A549 (cell line): ENCODE measurements around the gene CTNNBL1. TPM values are rescaled to one million over a fixed set of nuclear protein-coding genes. Genes with fewer than 3 reads are reported as not detected.

ENCODE experiments used
- ATAC-seq, 2 experiments: fragments of 200-7000 bp in 1 of 2; fragments of >200 bp in 1 of 2; cut with Nextera tagmentation in 1 of 2; cut with Tn5 transposase in 1 of 2; 3 replicates each; pipeline versions ENCODE4 v1.8.0 to v1.9.1; 2018 to 2020; ENCODE audit warnings: mild to moderate bottlenecking in 1 of 2, moderate library complexity in 1 of 2
- CTCF ChIA-PET: fragments of 300-600 bp; sonication (Branson Sonifier 250); formaldehyde crosslinking; extraction: SDS; loops from one replicate; lab custom pipeline; 2021; ENCODE audit warnings: antibody characterized with exemption, inconsistent platforms; lab: Yijun Ruan, JAX
- POLR2A ChIA-PET: fragments of 350-600 bp; formaldehyde crosslinking; extraction: SDS; loops from one replicate; lab custom pipeline; 2021; ENCODE audit warnings: antibody characterized with exemption, inconsistent platforms; lab: Yijun Ruan, JAX
- DNase-seq, 2 experiments: peaks; one replicate each; pipeline versions ENCODE4 v3.0.0 to v3.0.0-alpha.2; 2011 to 2016; ENCODE audit warnings: low read depth in 1 of 2, low spot score in 1 of 2
- FAIRE-seq: peaks from 2 replicates; lab custom pipeline; 2011; peaks lifted over from hg19 to GRCh38; lab: Jason Lieb, UNC
- H3K27ac ChIP-seq, 2 experiments: fragments of >200 bp; sonication (Bioruptor Twin); formaldehyde crosslinking; 3 replicates each; pipeline ENCODE4 v1.5.1; 2016 to 2017
- H3K4me1 ChIP-seq: fragments of >200 bp; sonication (Bioruptor Twin); formaldehyde crosslinking; 3 replicates; pipeline ENCODE4 v1.6.1; 2016
- H3K4me2 ChIP-seq: fragments of >200 bp; sonication (Bioruptor Twin); formaldehyde crosslinking; 3 replicates; pipeline ENCODE4 v1.6.1; 2016
- H3K4me3 ChIP-seq: fragments of >200 bp; sonication (Bioruptor Twin); formaldehyde crosslinking; 3 replicates; pipeline ENCODE4 v1.5.1; 2016
- H3K9me3 ChIP-seq: fragments of >200 bp; sonication (Bioruptor Twin); formaldehyde crosslinking; 3 replicates; pipeline ENCODE4 v1.6.1; 2016
- BHLHE40 ChIP-seq: IDR thresholded peaks from 2 replicates; pipeline ENCODE4 v1.6.1; 2012; ENCODE audit warnings: low read depth, low read length, inconsistent platforms
- CEBPB ChIP-seq, 2 experiments: fragments of >200 bp in 1 of 2; sonication (Bioruptor Twin) in 1 of 2; formaldehyde crosslinking in 1 of 2; IDR thresholded peaks; 2 replicates each; pipeline ENCODE4 v1.6.1; 2012 to 2016
- EHF ChIP-seq: fragments of 250-450 bp; sonication (Bioruptor Pico); IDR thresholded peaks from 2 replicates; pipeline ENCODE4 v1.5.0; 2020; ENCODE audit warnings: mild to moderate bottlenecking
- ESRRA ChIP-seq: fragments of 150-350 bp; IDR thresholded peaks from 2 replicates; pipeline ENCODE4 v1.6.1; 2014; ENCODE audit warnings: mild to moderate bottlenecking, low read length, borderline replicate concordance
- FOSB ChIP-seq: fragments of 250-450 bp; sonication (Bioruptor Pico); IDR thresholded peaks from 2 replicates; pipeline ENCODE4 v1.5.0; 2020; ENCODE audit warnings: mild to moderate bottlenecking, moderate library complexity
- HDAC2 ChIP-seq: fragments of 200-600 bp; sonication (generic); IDR thresholded peaks from 2 replicates; pipeline ENCODE4 v1.6.1; 2016
- HEYL ChIP-seq: fragments of 250-450 bp; sonication (Bioruptor Pico); IDR thresholded peaks from 2 replicates; pipeline ENCODE4 v1.8.0; 2021; ENCODE audit warnings: mild to moderate bottlenecking, moderate library complexity
- JUN ChIP-seq, 2 experiments: fragments of >200 bp; sonication (Bioruptor Twin); formaldehyde crosslinking; IDR thresholded peaks; 2 replicates in 1 of 2; 3 replicates in 1 of 2; pipeline ENCODE4 v1.6.1; 2016 to 2017
- JUNB ChIP-seq: fragments of >200 bp; sonication (Bioruptor Twin); formaldehyde crosslinking; IDR thresholded peaks from 2 replicates; pipeline ENCODE4 v1.6.1; 2016
- KDM1A ChIP-seq: fragments of 200-600 bp; sonication (generic); IDR thresholded peaks from 2 replicates; pipeline ENCODE4 v1.6.1; 2016; ENCODE audit warnings: low read depth, mild to moderate bottlenecking
- KDM5A ChIP-seq: fragments of 200-600 bp; sonication (generic); IDR thresholded peaks from 2 replicates; pipeline ENCODE4 v1.6.1; 2016; ENCODE audit warnings: antibody characterized with exemption, mild to moderate bottlenecking
- MAFK ChIP-seq: fragments of 450-650 bp; IDR thresholded peaks from 2 replicates; pipeline ENCODE4 v1.6.1; 2014; ENCODE audit not compliant: partially characterized antibody
- MAZ ChIP-seq: fragments of 150-350 bp; IDR thresholded peaks from 2 replicates; pipeline ENCODE4 v1.6.1; 2014; ENCODE audit warnings: antibody characterized with exemption, low read depth, low read length, borderline replicate concordance
- NFE2L2 ChIP-seq: fragments of 150-350 bp; conservative IDR thresholded peaks from 2 replicates; pipeline ENCODE4 v1.6.1; 2014; ENCODE audit warnings: low read length
- NPAS2 ChIP-seq: fragments of 250-450 bp; sonication (Bioruptor Pico); IDR thresholded peaks from 2 replicates; pipeline ENCODE4 v1.8.0; 2022; ENCODE audit warnings: mild to moderate bottlenecking, moderate library complexity, borderline replicate concordance
- NR3C1 ChIP-seq: fragments of >200 bp; sonication (Bioruptor Twin); formaldehyde crosslinking; IDR thresholded peaks from 3 replicates; pipeline ENCODE4 v1.6.1; 2017
- RCOR1 ChIP-seq: fragments of 150-350 bp; IDR thresholded peaks from 2 replicates; pipeline ENCODE4 v1.6.1; 2014; ENCODE audit warnings: antibody characterized with exemption, low read length, low read depth
- RFX5 ChIP-seq: fragments of 450-650 bp; IDR thresholded peaks from 2 replicates; pipeline ENCODE4 v1.7.1; 2014; ENCODE audit warnings: antibody characterized with exemption, mild to moderate bottlenecking, moderate library complexity
- RNF2 ChIP-seq: fragments of 200-600 bp; sonication (generic); IDR thresholded peaks from 2 replicates; pipeline ENCODE4 v1.6.1; 2016; ENCODE audit warnings: low read depth, mild to moderate bottlenecking, antibody characterized with exemption, moderate library complexity, borderline replicate concordance
- SMC3 ChIP-seq: fragments of >200 bp; sonication (Bioruptor Twin); formaldehyde crosslinking; IDR thresholded peaks from 3 replicates; pipeline ENCODE4 v1.6.1; 2018; ENCODE audit warnings: inconsistent platforms
- TFCP2L1 ChIP-seq: fragments of 250-450 bp; sonication (Bioruptor Pico); IDR thresholded peaks from 2 replicates; pipeline ENCODE4 v1.5.0; 2021; ENCODE audit warnings: mild to moderate bottlenecking
- TP53 ChIP-seq: fragments of 250-450 bp; sonication (Bioruptor Pico); IDR thresholded peaks from 2 replicates; pipeline ENCODE4 v1.5.0; 2021; ENCODE audit warnings: mild to moderate bottlenecking, moderate library complexity
- ZC3H11A ChIP-seq: fragments of 450-650 bp; IDR thresholded peaks from 2 replicates; pipeline ENCODE4 v1.6.1; 2014; ENCODE audit warnings: antibody characterized with exemption, mild to moderate bottlenecking
- ZNF302 ChIP-seq: fragments of 250-450 bp; sonication (Bioruptor Pico); IDR thresholded peaks from 2 replicates; pipeline ENCODE4 v1.9.0; 2021; ENCODE audit warnings: inconsistent platforms, mild to moderate bottlenecking, moderate library complexity
- ZSCAN20 ChIP-seq: fragments of 250-450 bp; sonication (Bioruptor Pico); IDR thresholded peaks from 2 replicates; pipeline ENCODE4 v1.8.0; 2022; ENCODE audit warnings: mild to moderate bottlenecking, moderate library complexity
- WGBS: methylation state at CpG from one replicate; pipeline ENCODE4 v1.1.6; 2017; ENCODE audit errors: missing lambda C conversion rate; 5-methylcytosine and 5-hydroxymethylcytosine counted together
- polyA plus RNA-seq, 4 experiments: library from polyadenylated mRNA; depleted of rRNA in 3 of 4; stranded (reverse); fragments of >200 nt; fragmentation: RNase III in 1 of 4; extraction: RNeasy Plus Mini Kit Qiagen cat#74134 plus additional on column Dnase treatment in 1 of 4; gene quantifications; 2 replicates in 3 of 4; 3 replicates in 1 of 4; pipeline ENCODE4 v1.2.3, GENCODE V29; 2011 to 2017
- TF ChIP-seq, protein P1 (sequence below): fragments of >200 bp; sonication (Bioruptor Twin); formaldehyde crosslinking; IDR thresholded peaks from 2 replicates; pipeline ENCODE4 v1.6.1; 2016
- TF ChIP-seq, protein P2 (sequence below): fragments of >200 bp; sonication (Bioruptor Twin); formaldehyde crosslinking; IDR thresholded peaks from 3 replicates; pipeline ENCODE4 v1.5.1; 2016
- TF ChIP-seq, protein P3 (sequence below): fragments of 250-450 bp; sonication (Bioruptor Pico); IDR thresholded peaks from 2 replicates; pipeline ENCODE4 v1.5.0; 2020; ENCODE audit warnings: low read depth, mild to moderate bottlenecking, moderate library complexity
- TF ChIP-seq, protein P4 (sequence below): IDR thresholded peaks from 2 replicates; pipeline ENCODE4 v1.6.1; 2012; ENCODE audit warnings: low read depth, borderline replicate concordance
- TF ChIP-seq, protein P5 (sequence below): fragments of 150-350 bp; IDR thresholded peaks from 2 replicates; pipeline ENCODE4 v1.6.1; 2014; ENCODE audit warnings: low read depth, mild to moderate bottlenecking, low read length

The CTNNBL1 gene
- polyA plus RNA-seq, 2 of the 4 experiments (the other 2 are of a cell fraction): 41.0 to 59.9 TPM

DNA sequence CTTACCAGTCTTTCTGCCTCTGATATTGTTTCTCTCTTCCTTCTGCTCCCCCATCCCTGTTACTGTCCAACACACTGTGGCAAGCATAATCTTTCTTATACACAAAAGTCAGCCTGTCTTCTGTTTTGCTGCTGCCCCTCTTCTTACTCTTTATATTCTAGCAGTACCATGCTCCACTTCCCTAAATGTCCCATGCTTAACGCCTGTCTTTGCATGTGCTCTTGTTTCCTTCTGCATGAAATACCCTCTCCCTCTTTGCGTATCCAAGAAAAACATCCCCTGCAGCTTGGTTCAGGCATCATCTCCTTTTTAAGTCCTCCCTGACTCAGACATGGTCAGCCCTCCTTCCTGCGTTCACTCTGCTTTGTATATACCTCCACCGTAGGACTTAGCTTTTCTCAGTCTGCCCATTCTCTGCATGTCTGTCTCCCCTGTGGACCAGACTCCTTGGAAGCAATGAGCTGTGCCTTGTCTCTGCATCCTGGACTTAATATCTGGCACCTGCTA lies 103.9 kb downstream of the CTNNBL1 start (continued):
- TF ChIP-seq HEYL (CRISPR knock-in tag): no peak

DNA sequence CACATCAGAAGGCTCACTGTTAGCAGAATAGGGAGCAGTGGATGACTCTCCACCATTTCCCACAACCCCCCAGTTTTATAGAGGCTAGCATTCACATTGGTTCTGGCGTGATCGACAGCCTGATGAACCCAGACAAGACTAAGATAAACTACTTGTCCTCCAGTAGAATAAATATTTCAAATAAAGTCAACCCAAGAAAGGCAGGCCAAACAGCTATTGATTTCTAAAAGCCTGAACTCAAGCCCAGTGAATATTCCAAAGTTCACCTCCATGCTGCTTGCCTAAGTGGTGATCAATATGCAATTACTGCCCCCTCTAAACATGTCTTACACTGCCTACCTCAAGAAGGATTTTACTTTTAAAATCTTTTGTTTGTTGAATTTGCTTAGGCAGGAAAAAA lies 104.5 kb downstream of the CTNNBL1 start:
- ATAC-seq (no peak), FAIRE-seq (no peak), DNase-seq (no peak)
- Histone ChIP-seq H3K4me3 (no peak overlapping the region), H3K9me3 (no peaks in the 10 kb centered on the region), H3K27ac (no peak overlapping the region), H3K4me1 (no peaks in the 10 kb centered on the region), H3K4me2 (no peak overlapping the region)
- TF ChIP-seq MAZ: no peak
- TF ChIP-seq ZNF302 (CRISPR knock-in tag): no peak
- no peak for TF ChIP-seq CEBPB (IDR thresholded peaks at IDR 0.05)
- no peak for TF ChIP-seq JUN (IDR thresholded peaks at IDR 0.05)
- TF ChIP-seq FOSB (CRISPR knock-in tag): no peak
- TF ChIP-seq, protein P1, sequence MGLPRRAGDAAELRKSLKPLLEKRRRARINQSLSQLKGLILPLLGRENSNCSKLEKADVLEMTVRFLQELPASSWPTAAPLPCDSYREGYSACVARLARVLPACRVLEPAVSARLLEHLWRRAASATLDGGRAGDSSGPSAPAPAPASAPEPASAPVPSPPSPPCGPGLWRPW: no peak
- TF ChIP-seq, protein P2, sequence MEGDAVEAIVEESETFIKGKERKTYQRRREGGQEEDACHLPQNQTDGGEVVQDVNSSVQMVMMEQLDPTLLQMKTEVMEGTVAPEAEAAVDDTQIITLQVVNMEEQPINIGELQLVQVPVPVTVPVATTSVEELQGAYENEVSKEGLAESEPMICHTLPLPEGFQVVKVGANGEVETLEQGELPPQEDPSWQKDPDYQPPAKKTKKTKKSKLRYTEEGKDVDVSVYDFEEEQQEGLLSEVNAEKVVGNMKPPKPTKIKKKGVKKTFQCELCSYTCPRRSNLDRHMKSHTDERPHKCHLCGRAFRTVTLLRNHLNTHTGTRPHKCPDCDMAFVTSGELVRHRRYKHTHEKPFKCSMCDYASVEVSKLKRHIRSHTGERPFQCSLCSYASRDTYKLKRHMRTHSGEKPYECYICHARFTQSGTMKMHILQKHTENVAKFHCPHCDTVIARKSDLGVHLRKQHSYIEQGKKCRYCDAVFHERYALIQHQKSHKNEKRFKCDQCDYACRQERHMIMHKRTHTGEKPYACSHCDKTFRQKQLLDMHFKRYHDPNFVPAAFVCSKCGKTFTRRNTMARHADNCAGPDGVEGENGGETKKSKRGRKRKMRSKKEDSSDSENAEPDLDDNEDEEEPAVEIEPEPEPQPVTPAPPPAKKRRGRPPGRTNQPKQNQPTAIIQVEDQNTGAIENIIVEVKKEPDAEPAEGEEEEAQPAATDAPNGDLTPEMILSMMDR: no peak
- no peak for TF ChIP-seq ZC3H11A
- TF ChIP-seq EHF: no peak
- no peak for TF ChIP-seq ESRRA
- TF ChIP-seq NFE2L2: no peak
- no peak for TF ChIP-seq NPAS2 (CRISPR knock-in tag)
- TF ChIP-seq TFCP2L1 (CRISPR knock-in tag): no peak
- TF ChIP-seq MAFK: no peak
- TF ChIP-seq NR3C1: no peak
- TF ChIP-seq SMC3: no peak
- TF ChIP-seq, protein P3, sequence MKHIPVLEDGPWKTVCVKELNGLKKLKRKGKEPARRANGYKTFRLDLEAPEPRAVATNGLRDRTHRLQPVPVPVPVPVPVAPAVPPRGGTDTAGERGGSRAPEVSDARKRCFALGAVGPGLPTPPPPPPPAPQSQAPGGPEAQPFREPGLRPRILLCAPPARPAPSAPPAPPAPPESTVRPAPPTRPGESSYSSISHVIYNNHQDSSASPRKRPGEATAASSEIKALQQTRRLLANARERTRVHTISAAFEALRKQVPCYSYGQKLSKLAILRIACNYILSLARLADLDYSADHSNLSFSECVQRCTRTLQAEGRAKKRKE: no peak
- no peak for TF ChIP-seq RNF2
- 91% methylated on average over 2 of the region's 2 CpGs for WGBS
- CTCF ChIA-PET: no interaction called here
- POLR2A ChIA-PET: no interaction called here

DNA sequence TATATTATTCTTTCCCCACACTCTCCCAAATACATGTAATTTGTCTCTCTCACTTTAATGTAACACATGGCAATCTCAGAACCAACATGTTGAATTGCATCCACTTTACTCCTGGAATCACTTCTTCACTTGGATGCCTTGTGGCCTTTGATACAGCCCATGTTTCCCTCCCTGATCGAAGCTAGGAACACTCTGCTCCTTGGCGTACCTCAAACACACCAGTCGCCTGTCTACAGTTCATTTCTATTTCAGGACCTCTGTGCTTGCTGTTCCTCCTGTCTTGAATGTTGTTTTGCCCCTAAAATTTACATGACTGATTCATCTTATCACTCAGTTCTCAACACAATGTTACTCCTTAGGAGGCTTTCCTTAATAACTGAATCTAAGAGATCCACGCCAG lies 106.8 kb downstream of the CTNNBL1 start:
- Histone ChIP-seq H3K4me2 (no peak overlapping the region), H3K4me3 (no peak overlapping the region), H3K27ac (no peak overlapping the region), H3K9me3 (no peaks in the 10 kb centered on the region)
- FAIRE-seq (no peak), ATAC-seq (no peak), DNase-seq (no peak)
- POLR2A ChIA-PET: no interaction called here
- 91% methylated on average over 4 of the region's 4 CpGs for WGBS
- CTCF ChIA-PET: no interaction called here
- TF ChIP-seq TP53 (CRISPR knock-in tag) (no peak), JUN (IDR thresholded peaks at IDR 0.05) (no peak), HDAC2 (no peak), MAZ (no peak), RCOR1 (no peak), NFE2L2 (no peak), ZSCAN20 (no peak), KDM1A (no peak), JUNB (no peak), KDM5A (no peak), RFX5 (no peak), BHLHE40 (no peak), ZC3H11A (no peak)
- TF ChIP-seq, protein P4, sequence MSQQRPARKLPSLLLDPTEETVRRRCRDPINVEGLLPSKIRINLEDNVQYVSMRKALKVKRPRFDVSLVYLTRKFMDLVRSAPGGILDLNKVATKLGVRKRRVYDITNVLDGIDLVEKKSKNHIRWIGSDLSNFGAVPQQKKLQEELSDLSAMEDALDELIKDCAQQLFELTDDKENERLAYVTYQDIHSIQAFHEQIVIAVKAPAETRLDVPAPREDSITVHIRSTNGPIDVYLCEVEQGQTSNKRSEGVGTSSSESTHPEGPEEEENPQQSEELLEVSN: no peak
- TF ChIP-seq, protein P5, sequence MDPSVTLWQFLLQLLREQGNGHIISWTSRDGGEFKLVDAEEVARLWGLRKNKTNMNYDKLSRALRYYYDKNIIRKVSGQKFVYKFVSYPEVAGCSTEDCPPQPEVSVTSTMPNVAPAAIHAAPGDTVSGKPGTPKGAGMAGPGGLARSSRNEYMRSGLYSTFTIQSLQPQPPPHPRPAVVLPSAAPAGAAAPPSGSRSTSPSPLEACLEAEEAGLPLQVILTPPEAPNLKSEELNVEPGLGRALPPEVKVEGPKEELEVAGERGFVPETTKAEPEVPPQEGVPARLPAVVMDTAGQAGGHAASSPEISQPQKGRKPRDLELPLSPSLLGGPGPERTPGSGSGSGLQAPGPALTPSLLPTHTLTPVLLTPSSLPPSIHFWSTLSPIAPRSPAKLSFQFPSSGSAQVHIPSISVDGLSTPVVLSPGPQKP: no peak
- TF ChIP-seq, protein P3: no peak
- TF ChIP-seq, all 56 proteins: peak for 0
- no peaks in the 10 kb centered on the region for H3K4me1 ChIP-seq
